EH (cell line): ENCODE data around the gene STING1.
A peak's percentile ranks its signal among the peaks of the same experiment; 100 is the strongest.
"Not testable (repeated sequence)": the region's sequence is repeated elsewhere in the genome, so short reads cannot be mapped to it uniquely, and the experiment has no call there.

Source experiments
- DNase-seq: peaks from one replicate; pipeline ENCODE4 v3.0.0-alpha.2; 2015; ENCODE audit warnings: low read depth

Gene STING1

GRCh38 chr5:139503036-139503817 lies 20.7 kb upstream of the STING1 start:
- not testable (repeated sequence) for DNase-seq

GRCh38 chr5:139501381-139501780 lies 18.8 kb upstream of the STING1 start:
- no peak for DNase-seq

GRCh38 chr5:139495638-139496435 lies 13.3 kb upstream of the STING1 start:
- DNase-seq: peak; percentile 74

- peak; percentile 86 for DNase-seq
Measured at GRCh38 chr5:139494832-139495231, 12.3 kb upstream of the STING1 start.

- peak; percentile 46 for DNase-seq
Measured at GRCh38 chr5:139494256-139494655, 11.7 kb upstream of the STING1 start.

- DNase-seq: peak; percentile 84
Measured at GRCh38 chr5:139492700-139493192, 10.2 kb upstream of the STING1 start.

- peak; percentile 37 for DNase-seq
Measured at GRCh38 chr5:139488260-139488659, 5.7 kb upstream of the STING1 start.

GRCh38 chr5:139486201-139486600 lies 3.6 kb upstream of the STING1 start:
- no peak for DNase-seq

GRCh38 chr5:139482890-139483208 lies 291 bp upstream of the STING1 start:
- not testable (repeated sequence) for DNase-seq

GRCh38 chr5:139481580-139482049 lies 943 bp downstream of the STING1 start:
- DNase-seq: peak; percentile 60

- DNase-seq: peak; percentile 50
Measured at GRCh38 chr5:139481122-139481533, 1.4 kb downstream of the STING1 start.

- DNase-seq: not testable (repeated sequence)
Measured at GRCh38 chr5:139479729-139480128, 2.8 kb downstream of the STING1 start.

- not testable (repeated sequence) for DNase-seq
Measured at GRCh38 chr5:139478657-139479423, 3.7 kb downstream of the STING1 start.

GRCh38 chr5:139475865-139476617 lies 6.5 kb downstream of the STING1 start:
- no peak for DNase-seq

GRCh38 chr5:139474890-139475791 lies 7.4 kb downstream of the STING1 start:
- peak; percentile 84 for DNase-seq

GRCh38 chr5:139473565-139473964 lies 9.0 kb downstream of the STING1 start:
- peak; percentile 62 for DNase-seq

GRCh38 chr5:139473105-139473504 lies 9.5 kb downstream of the STING1 start:
- DNase-seq: no peak

GRCh38 chr5:139472386-139473030 lies 10.1 kb downstream of the STING1 start:
- DNase-seq: no peak

- no peak for DNase-seq
Measured at GRCh38 chr5:139470821-139471300, 11.7 kb downstream of the STING1 start, which contains the start of gene SMIM33. TSS of gene SMIM33 (plus strand) at chr5:139471004. CDS start at chr5:139471122, 118 bp downstream.
